IMR-90 (cell line): ENCODE results near the gene CSF1. TPM values are rescaled to one million over a fixed set of nuclear protein-coding genes. Genes with fewer than 3 reads are reported as not detected.

Experiments used
- ATAC-seq: fragments of 200-7000 bp; cut with Tn5 transposase; 2 replicates; pipeline ENCODE4 v1.9.1; 2020; ENCODE audit warnings: low read depth, mild to moderate bottlenecking, moderate library complexity
- BruUV-seq: library from RNA; stranded (reverse); fragments of 400-500 nt; replicated peaks from 2 replicates; lab custom pipeline; 2021; lab: Mats Ljungman, UMichigan
- CTCF ChIA-PET: fragments of 300-600 bp; formaldehyde crosslinking; extraction: SDS; loops from one replicate; lab custom pipeline; 2021; ENCODE audit warnings: antibody characterized with exemption; lab: Yijun Ruan, JAX
- POLR2A ChIA-PET: fragments of 300-600 bp; sonication (Branson Sonifier 250); formaldehyde crosslinking; loops from one replicate; lab custom pipeline; 2022; ENCODE audit warnings: antibody characterized with exemption; ENCODE audit not compliant: unreplicated experiment; lab: Charles Lee
- DNase-seq: peaks from one replicate; pipeline ENCODE4 v3.0.0; 2013
- H2AFZ ChIP-seq: replicated peaks from 2 replicates; pipeline ENCODE3; 2013; ENCODE audit warnings: low read length, mild to moderate bottlenecking; ENCODE audit not compliant: poor library complexity
- H2AK5ac ChIP-seq: 2 replicates; pipeline ENCODE4 v1.6.1; 2013; ENCODE audit warnings: low read depth, low read length, inconsistent platforms
- H2AK9ac ChIP-seq: replicated peaks from 2 replicates; pipeline ENCODE3; 2013; ENCODE audit warnings: mild to moderate bottlenecking, low read depth, low read length, moderate library complexity; ENCODE audit not compliant: poor library complexity
- H2BK120ac ChIP-seq: 2 replicates; pipeline ENCODE4 v1.6.1; 2013; ENCODE audit warnings: low read depth, low read length, inconsistent platforms
- H2BK15ac ChIP-seq: 3 replicates; pipeline ENCODE4 v1.6.1; 2013; ENCODE audit warnings: low read depth, low read length, inconsistent platforms
- H2BK20ac ChIP-seq: 2 replicates; pipeline ENCODE4 v1.6.1; 2013; ENCODE audit warnings: low read depth, mild to moderate bottlenecking, inconsistent platforms, low read length, moderate library complexity
- H2BK5ac ChIP-seq: 2 replicates; pipeline ENCODE4 v1.6.1; 2013; ENCODE audit warnings: mild to moderate bottlenecking, low read depth, low read length, inconsistent platforms; ENCODE audit not compliant: poor library complexity, severe bottlenecking
- H3K14ac ChIP-seq: replicated peaks from 2 replicates; pipeline ENCODE4 v1.6.1; 2013; ENCODE audit warnings: low read depth, low read length, inconsistent platforms
- H3K18ac ChIP-seq: 2 replicates; pipeline ENCODE4 v1.6.1; 2013; ENCODE audit warnings: low read depth, low read length, control low read depth
- H3K23ac ChIP-seq: 2 replicates; pipeline ENCODE4 v1.6.1; 2013; ENCODE audit warnings: low read depth, low read length, inconsistent platforms
- H3K27ac ChIP-seq: 2 replicates; pipeline ENCODE4 v1.5.1; 2013; ENCODE audit warnings: mild to moderate bottlenecking, control low read depth, low read length; ENCODE audit not compliant: insufficient read depth
- H3K27me3 ChIP-seq: 2 replicates; pipeline ENCODE4 v1.6.1; 2013; ENCODE audit warnings: low read length; ENCODE audit not compliant: control insufficient read depth, insufficient read depth
- H3K36me3 ChIP-seq: 2 replicates; pipeline ENCODE4 v1.6.1; 2013; ENCODE audit warnings: low read length, mixed read lengths; ENCODE audit not compliant: control insufficient read depth, insufficient read depth
- H3K4ac ChIP-seq: 2 replicates; pipeline ENCODE4 v1.6.1; 2013; ENCODE audit warnings: low read depth, low read length, inconsistent platforms
- H3K4me1 ChIP-seq: 2 replicates; pipeline ENCODE4 v1.6.1; 2013; ENCODE audit warnings: low read length, mixed read lengths; ENCODE audit not compliant: control insufficient read depth, insufficient read depth
- H3K4me2 ChIP-seq: 2 replicates; pipeline ENCODE4 v1.6.1; 2013; ENCODE audit warnings: low read depth, mild to moderate bottlenecking, control low read depth, low read length, moderate library complexity
- H3K4me3 ChIP-seq: 2 replicates; pipeline ENCODE4 v1.5.1; 2013; ENCODE audit warnings: low read depth, mild to moderate bottlenecking, control low read depth, low read length, moderate library complexity; ENCODE audit not compliant: insufficient read depth
- H3K56ac ChIP-seq: 2 replicates; pipeline ENCODE4 v1.6.1; 2013; ENCODE audit warnings: low read length, inconsistent platforms; ENCODE audit not compliant: insufficient read depth; ENCODE audit errors: extremely low read depth
- H3K79me1 ChIP-seq, 2 experiments: 2 replicates each; pipeline ENCODE4 v1.6.1; 2013; ENCODE audit warnings: low read length in 2 of 2, inconsistent platforms in 1 of 2, low read depth in 1 of 2
- H3K9ac ChIP-seq: 2 replicates; pipeline ENCODE4 v1.6.1; 2013; ENCODE audit warnings: low read depth, low read length, control low read depth
- H3K9me1 ChIP-seq: 2 replicates; pipeline ENCODE4 v1.6.1; 2013; ENCODE audit warnings: low read length, inconsistent platforms; ENCODE audit not compliant: insufficient read depth
- H3K9me3 ChIP-seq: 2 replicates; pipeline ENCODE4 v1.6.1; 2013; ENCODE audit warnings: low read length; ENCODE audit not compliant: control insufficient read depth, insufficient read depth
- H4K20me1 ChIP-seq: 2 replicates; pipeline ENCODE4 v1.6.1; 2013; ENCODE audit warnings: low read length, inconsistent platforms; ENCODE audit not compliant: insufficient read depth
- H4K5ac ChIP-seq: 2 replicates; pipeline ENCODE4 v1.6.1; 2013; ENCODE audit warnings: mild to moderate bottlenecking, low read depth, low read length, control low read depth
- H4K8ac ChIP-seq, 2 experiments: 2 replicates each; pipeline ENCODE4 v1.6.1; 2013; ENCODE audit warnings: low read depth in 2 of 2, low read length in 2 of 2, control low read depth in 1 of 2, inconsistent platforms in 1 of 2
- H4K91ac ChIP-seq: 2 replicates; pipeline ENCODE4 v1.6.1; 2013; ENCODE audit warnings: low read depth, low read length, inconsistent platforms; ENCODE audit not compliant: insufficient read depth
- BHLHE40 ChIP-seq: fragments of 150-350 bp; IDR thresholded peaks from 2 replicates; pipeline ENCODE4 v1.6.1; 2016; ENCODE audit warnings: mild to moderate bottlenecking, low read depth, low read length
- CEBPB ChIP-seq: IDR thresholded peaks from 2 replicates; pipeline ENCODE4 v1.6.1; 2012; ENCODE audit warnings: low read depth, low read length, improper control_type of control experiment
- CHD1 ChIP-seq: IDR thresholded peaks from 2 replicates; pipeline ENCODE4 v1.6.1; 2012; ENCODE audit warnings: low read depth, low read length, improper control_type of control experiment
- FOS ChIP-seq: fragments of 150-350 bp; IDR thresholded peaks from 2 replicates; pipeline ENCODE4 v1.6.1; 2016; ENCODE audit warnings: low read depth, low read length
- MAFK ChIP-seq: IDR thresholded peaks from 2 replicates; pipeline ENCODE4 v1.6.1; 2012; ENCODE audit warnings: low read depth, low read length, improper control_type of control experiment
- MAZ ChIP-seq: IDR thresholded peaks from 2 replicates; pipeline ENCODE4 v1.6.1; 2012; ENCODE audit warnings: low read depth, mild to moderate bottlenecking, low read length, improper control_type of control experiment, moderate library complexity, borderline replicate concordance
- MXI1 ChIP-seq: IDR thresholded peaks from 2 replicates; pipeline ENCODE4 v1.6.1; 2012; ENCODE audit warnings: low read depth, mild to moderate bottlenecking, low read length, moderate library complexity, borderline replicate concordance
- NFE2L2 ChIP-seq: fragments of 150-350 bp; IDR thresholded peaks from 2 replicates; pipeline ENCODE4 v1.6.1; 2016; ENCODE audit warnings: low read depth, mild to moderate bottlenecking, low read length
- POLR2A ChIP-seq: IDR thresholded peaks from 2 replicates; pipeline ENCODE4 v1.6.1; 2012; ENCODE audit warnings: mild to moderate bottlenecking, low read depth, low read length
- RAD21 ChIP-seq: IDR thresholded peaks from 2 replicates; pipeline ENCODE4 v1.6.1; 2012; ENCODE audit warnings: low read length, improper control_type of control experiment
- RCOR1 ChIP-seq: IDR thresholded peaks from 2 replicates; pipeline ENCODE4 v1.6.1; 2012; ENCODE audit warnings: mild to moderate bottlenecking, low read length, improper control_type of control experiment; ENCODE audit not compliant: insufficient replicate concordance
- RFX5 ChIP-seq: IDR thresholded peaks from 2 replicates; pipeline ENCODE4 v1.8.0; 2012; ENCODE audit warnings: low read depth, mild to moderate bottlenecking, low read length, moderate library complexity
- SMC3 ChIP-seq: fragments of 150-350 bp; IDR thresholded peaks from 2 replicates; pipeline ENCODE4 v1.6.1; 2016; ENCODE audit warnings: low read depth, mild to moderate bottlenecking, antibody characterized with exemption, low read length, moderate library complexity
- USF2 ChIP-seq: fragments of 150-350 bp; IDR thresholded peaks from 2 replicates; pipeline ENCODE4 v1.6.1; 2017; ENCODE audit warnings: mild to moderate bottlenecking, antibody characterized with exemption, low read length, low read depth
- WGBS, 2 experiments: methylation state at CpG; one replicate each; pipeline versions ENCODE4 v1.1.5 to v1.1.7; 2013; ENCODE audit warnings: missing lambda C conversion rate in 2 of 2; ENCODE audit not compliant: insufficient read length in 1 of 2; ENCODE audit errors: extremely low coverage in 2 of 2; 5-methylcytosine and 5-hydroxymethylcytosine counted together
- dilution Hi-C: fragments of 300-500 bp; cut with HindIII; formaldehyde crosslinking; loops from one replicate; pipeline ENCODE4 v1.14.3; 2018; ENCODE audit warnings: low sequenced_read_pairs; ENCODE audit not compliant: unreplicated experiment
- in situ Hi-C: fragments of 300-500 bp; cut with MboI; formaldehyde crosslinking; loops from 3 replicates; pipeline ENCODE4 v1.14.3; 2019; ENCODE audit warnings: low sequenced_read_pairs, inconsistent platforms, mixed read lengths
- intact Hi-C: fragments of 100-400 bp; cut with micrococcal nuclease; formaldehyde crosslinking; loops from 2 replicates; pipeline ENCODE4 v1.10.0; 2022
- polyA plus RNA-seq, 3 experiments: library from polyadenylated mRNA; depleted of rRNA; stranded (reverse); fragments of >200 nt; gene quantifications; 2 replicates each; pipeline ENCODE4 v1.2.3, GENCODE V29; 2012; ENCODE audit warnings: low replicate concordance in 1 of 3
- total RNA-seq: library from RNA; depleted of rRNA; stranded (reverse); fragments of >200 nt; gene quantifications from 2 replicates; pipeline ENCODE4 v1.2.3, GENCODE V29; 2012
- TF ChIP-seq, protein P1 (sequence below): conservative IDR thresholded peaks from 2 replicates; pipeline ENCODE4 v1.5.1; 2012; ENCODE audit warnings: mild to moderate bottlenecking, low read depth, low read length, improper control_type of control experiment
- TF ChIP-seq, protein P2 (sequence below): fragments of 150-350 bp; IDR thresholded peaks from 2 replicates; pipeline ENCODE4 v1.6.1; 2016; ENCODE audit warnings: low read depth, mild to moderate bottlenecking, low read length, moderate library complexity, borderline replicate concordance

CSF1 gene
- total and polyA plus RNA-seq, 2 of the 4 experiments (the other 2 are of a cell fraction), result 14.3 to 22.0 TPM

DNA sequence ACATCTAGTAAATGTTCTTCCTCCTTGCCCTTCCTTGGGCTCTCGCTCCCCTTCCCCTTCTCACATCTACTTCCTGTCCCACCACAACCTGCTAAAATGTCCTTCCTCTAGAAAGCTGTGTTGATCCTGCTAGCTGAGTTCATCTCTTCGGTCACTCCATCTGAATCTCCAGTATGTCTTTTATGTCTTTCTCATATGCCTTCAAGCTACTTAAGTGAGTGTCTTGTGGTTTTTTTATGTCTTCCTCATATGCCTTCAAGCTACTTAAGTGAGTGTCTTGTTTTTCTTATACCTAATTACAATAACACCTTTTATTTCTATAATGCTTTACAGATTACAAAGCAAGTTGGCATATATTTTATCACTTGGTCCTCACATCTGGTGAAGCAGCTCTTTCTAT lies 33.9 kb downstream of the CSF1 start:
- no peak overlapping the region; the same call in 1 of the 2 replicates for H2AK5ac ChIP-seq
- no peak overlapping the region for H3K4me2 ChIP-seq
- no peak overlapping the region for H3K4me3 ChIP-seq
- H3K14ac ChIP-seq, result no peak overlapping the region
- TF ChIP-seq POLR2A (no peak), RFX5 (no peak), USF2 (no peak), MAZ (no peak), SMC3 (no peak), RAD21 (no peak), MXI1 (no peak), MAFK (no peak), CHD1 (no peak), NFE2L2 (no peak), BHLHE40 (no peak), CEBPB (no peak), RCOR1 (no peak), FOS (no peak)
- TF ChIP-seq, protein P1, sequence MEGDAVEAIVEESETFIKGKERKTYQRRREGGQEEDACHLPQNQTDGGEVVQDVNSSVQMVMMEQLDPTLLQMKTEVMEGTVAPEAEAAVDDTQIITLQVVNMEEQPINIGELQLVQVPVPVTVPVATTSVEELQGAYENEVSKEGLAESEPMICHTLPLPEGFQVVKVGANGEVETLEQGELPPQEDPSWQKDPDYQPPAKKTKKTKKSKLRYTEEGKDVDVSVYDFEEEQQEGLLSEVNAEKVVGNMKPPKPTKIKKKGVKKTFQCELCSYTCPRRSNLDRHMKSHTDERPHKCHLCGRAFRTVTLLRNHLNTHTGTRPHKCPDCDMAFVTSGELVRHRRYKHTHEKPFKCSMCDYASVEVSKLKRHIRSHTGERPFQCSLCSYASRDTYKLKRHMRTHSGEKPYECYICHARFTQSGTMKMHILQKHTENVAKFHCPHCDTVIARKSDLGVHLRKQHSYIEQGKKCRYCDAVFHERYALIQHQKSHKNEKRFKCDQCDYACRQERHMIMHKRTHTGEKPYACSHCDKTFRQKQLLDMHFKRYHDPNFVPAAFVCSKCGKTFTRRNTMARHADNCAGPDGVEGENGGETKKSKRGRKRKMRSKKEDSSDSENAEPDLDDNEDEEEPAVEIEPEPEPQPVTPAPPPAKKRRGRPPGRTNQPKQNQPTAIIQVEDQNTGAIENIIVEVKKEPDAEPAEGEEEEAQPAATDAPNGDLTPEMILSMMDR, result no peak
- TF ChIP-seq, protein P2, sequence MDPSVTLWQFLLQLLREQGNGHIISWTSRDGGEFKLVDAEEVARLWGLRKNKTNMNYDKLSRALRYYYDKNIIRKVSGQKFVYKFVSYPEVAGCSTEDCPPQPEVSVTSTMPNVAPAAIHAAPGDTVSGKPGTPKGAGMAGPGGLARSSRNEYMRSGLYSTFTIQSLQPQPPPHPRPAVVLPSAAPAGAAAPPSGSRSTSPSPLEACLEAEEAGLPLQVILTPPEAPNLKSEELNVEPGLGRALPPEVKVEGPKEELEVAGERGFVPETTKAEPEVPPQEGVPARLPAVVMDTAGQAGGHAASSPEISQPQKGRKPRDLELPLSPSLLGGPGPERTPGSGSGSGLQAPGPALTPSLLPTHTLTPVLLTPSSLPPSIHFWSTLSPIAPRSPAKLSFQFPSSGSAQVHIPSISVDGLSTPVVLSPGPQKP, result no peak
- H3K18ac ChIP-seq, result no peak overlapping the region
- H2BK20ac ChIP-seq, result no peak overlapping the region
- BruUV-seq, result no TSS peak
- H3K9ac ChIP-seq, result no peak overlapping the region
- H4K91ac ChIP-seq, result no peak overlapping the region
- no peaks in the 10 kb centered on the region for H3K27me3 ChIP-seq
- ATAC-seq, result no peak
- dilution Hi-C loops, result no loop called here
- ChIA-PET CTCF (interaction anchor here (0.9 kb wide), 1 partner anchor 15 kb away, joined by 5 read pairs; no protein-coding TSS in a partner anchor), POLR2A (no interaction called here)
- H3K4ac ChIP-seq, result no peak overlapping the region
- H3K9me3 ChIP-seq, result no peaks in the 10 kb centered on the region
- intact Hi-C loops, result no loop called here
- H4K8ac ChIP-seq, result no peak overlapping the region
- no peak overlapping the region for H3K23ac ChIP-seq
- no peak overlapping the region for H2BK5ac ChIP-seq
- in situ Hi-C loops, result no loop called here
- no peak for DNase-seq
- H4K5ac ChIP-seq, result no peak overlapping the region
- H3K56ac ChIP-seq, result no peak overlapping the region
- WGBS, 2 experiments, result 80% methylated on average over 1 of the region's 2 CpGs; no CpG with 5 or more reads in 1 of the 2 experiments
- H2AK9ac ChIP-seq, result no peak overlapping the region
- H3K79me1 ChIP-seq, result no peaks in the 10 kb centered on the region
- no peak overlapping the region for H3K27ac ChIP-seq
- no peaks in the 10 kb centered on the region; the same call in 1 of the 2 replicates for H3K4me1 ChIP-seq
- no peak overlapping the region for H2BK120ac ChIP-seq
- no peaks in the 10 kb centered on the region for H3K36me3 ChIP-seq
- no peak overlapping the region for H2AFZ ChIP-seq
- H2BK15ac ChIP-seq, result no peak overlapping the region
- H4K20me1 ChIP-seq, result no peaks in the 10 kb centered on the region
- H3K9me1 ChIP-seq, result no peaks in the 10 kb centered on the region
